ENCODE measurements around the gene HIC1. TPM values are rescaled to one million over a fixed set of nuclear protein-coding genes. Genes with fewer than 3 reads are reported as not detected.

The HIC1 gene
- polyA plus RNA-seq: not detected in 2 replicates

GRCh38 chr17:2054512-2055291 is at the start of gene HIC1:
Gene HIC1, plus strand, starts transcription at chr17:2055103. Its CDS starts 1,588 bp downstream, at chr17:2056691.

GRCh38 chr17:2025220-2025621 is 29.7 kb upstream of the HIC1 start, which contains the start of gene RTN4RL1:
Gene RTN4RL1, minus strand, starts transcription at chr17:2025334. Its CDS starts 469 bp downstream, at chr17:2024865.

GRCh38 chr17:2029911-2030778 is 24.8 kb upstream of the HIC1 start, which contains the start of gene DPH1:
Gene DPH1, plus strand, starts transcription at chr17:2030153. Its CDS starts 17 bp downstream, at chr17:2030170.

GRCh38 chr17:2041561-2042389 is 13.1 kb upstream of the HIC1 start, which contains the start of gene OVCA2:
Gene OVCA2, plus strand, starts transcription at chr17:2042022. Its CDS starts 26 bp downstream, at chr17:2042048.

Other genes starting within 250 kb of the HIC1 start
- gene SMYD4, start 225.2 kb upstream of the HIC1 start, polyA plus RNA-seq: 2.8 and 3.3 TPM in 2 replicates
- gene RPA1, start 225.1 kb upstream of the HIC1 start, polyA plus RNA-seq: 29.7 and 35.8 TPM in 2 replicates
- 0.43 and 2.0 TPM in 2 replicates for gene RTN4RL1, start 29.8 kb upstream of the HIC1 start, polyA plus RNA-seq
- gene DPH1, start 24.9 kb upstream of the HIC1 start, polyA plus RNA-seq: 3.1 and 22.5 TPM in 2 replicates
- 2.9 and 6.5 TPM in 2 replicates for gene OVCA2, start 13.1 kb upstream of the HIC1 start, polyA plus RNA-seq
- 4.1 and 4.6 TPM in 2 replicates for gene SMG6, start 248.7 kb downstream of the HIC1 start, polyA plus RNA-seq
- gene SRR, start 248.8 kb downstream of the HIC1 start, polyA plus RNA-seq: 17.4 and 44.1 TPM in 2 replicates

All from Purkinje cell (primary cell).